ENCODE results near the gene C9.
"Not testable (repeated sequence)": the region's sequence is repeated elsewhere in the genome, so short reads cannot be mapped to it uniquely, and the experiment has no call there.

The C9 gene

GRCh38 chr5:39364367-39364766 lies at the start of gene C9:
Gene C9 (minus strand): TSS chr5:39364495. CDS start chr5:39364464, 31 bp downstream.
- no peak for DNase-seq (ENCODE audit: low read depth)

- DNase-seq (ENCODE audit: low read depth) = no peak
These were observed 49.5 kb upstream of the C9 start for GRCh38 chr5:39413771-39414170.

- no peak for DNase-seq (ENCODE audit: low read depth)
These were observed 48.6 kb upstream of the C9 start for GRCh38 chr5:39412721-39413394.

DNA sequence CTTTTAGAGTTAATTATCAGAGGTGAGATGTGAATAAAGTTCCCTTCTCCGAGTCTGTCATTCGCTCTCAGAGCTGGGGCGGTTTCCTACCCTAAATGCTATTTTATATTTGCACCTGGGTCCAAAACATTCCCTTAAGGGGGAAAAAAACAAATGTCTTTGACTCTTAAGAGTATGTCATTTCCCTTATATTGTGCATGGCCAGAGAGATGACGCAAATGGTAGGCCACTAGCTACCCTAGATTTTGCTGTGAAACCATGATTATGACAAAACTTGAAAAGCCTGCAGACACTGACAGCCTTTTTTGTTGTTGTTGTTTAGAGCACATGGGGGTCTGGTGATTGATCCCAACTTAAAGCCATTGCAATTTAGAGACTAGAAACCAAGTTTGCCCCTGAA lies 47.7 kb upstream of the C9 start:
- DNase-seq (ENCODE audit: low read depth) = no peak

- DNase-seq (ENCODE audit: low read depth) = no peak
These were observed 46.8 kb upstream of the C9 start for GRCh38 chr5:39411061-39411460.

- DNase-seq (ENCODE audit: low read depth) = no peak
These were observed 44.7 kb upstream of the C9 start for GRCh38 chr5:39409033-39409432.

GRCh38 chr5:39405083-39405843 lies 41.0 kb upstream of the C9 start:
- DNase-seq (ENCODE audit: low read depth) = no peak

- not testable (repeated sequence) for DNase-seq (ENCODE audit: low read depth)
These were observed 39.5 kb upstream of the C9 start for GRCh38 chr5:39403761-39404160.

- DNase-seq (ENCODE audit: low read depth) = not testable (repeated sequence)
These were observed 37.8 kb upstream of the C9 start for GRCh38 chr5:39402140-39402539.

GRCh38 chr5:39400713-39401578 lies 36.7 kb upstream of the C9 start:
- DNase-seq (ENCODE audit: low read depth) = no peak

GRCh38 chr5:39399135-39400036 lies 35.1 kb upstream of the C9 start:
- DNase-seq (ENCODE audit: low read depth) = no peak

DNA sequence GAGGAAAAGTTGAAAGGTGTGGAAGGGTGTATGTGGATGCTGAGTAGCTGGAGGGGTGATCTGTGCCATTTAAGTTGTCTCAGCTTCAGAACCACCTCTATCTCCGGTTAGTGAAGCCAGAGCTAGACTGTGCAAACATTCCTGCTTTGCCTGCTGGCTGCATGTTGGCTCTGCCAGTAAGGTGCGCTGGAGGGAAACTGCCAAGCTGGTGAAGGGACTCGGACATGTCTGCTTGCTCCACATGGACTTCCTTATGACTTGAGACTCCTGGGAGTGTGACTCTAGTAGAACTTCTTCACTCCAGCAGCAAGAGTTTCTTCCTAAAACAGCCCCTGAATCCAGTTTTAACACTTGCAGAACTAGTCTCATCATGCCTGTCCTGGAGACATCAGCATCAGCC lies 32.5 kb upstream of the C9 start:
- no peak for DNase-seq (ENCODE audit: low read depth)

GRCh38 chr5:39395521-39395920 lies 31.2 kb upstream of the C9 start:
- no peak for DNase-seq (ENCODE audit: low read depth)

- no peak for DNase-seq (ENCODE audit: low read depth)
These were observed 30.7 kb upstream of the C9 start for GRCh38 chr5:39394946-39395345.

- no peak for DNase-seq (ENCODE audit: low read depth)
These were observed 26.6 kb upstream of the C9 start for GRCh38 chr5:39390945-39391344.

- no peak for DNase-seq (ENCODE audit: low read depth)
These were observed 23.0 kb upstream of the C9 start for GRCh38 chr5:39387293-39387692.

GRCh38 chr5:39384271-39384670 lies 20.0 kb upstream of the C9 start:
- no peak for DNase-seq (ENCODE audit: low read depth)

GRCh38 chr5:39381376-39381775 lies 17.1 kb upstream of the C9 start:
- DNase-seq (ENCODE audit: low read depth) = no peak

DNA sequence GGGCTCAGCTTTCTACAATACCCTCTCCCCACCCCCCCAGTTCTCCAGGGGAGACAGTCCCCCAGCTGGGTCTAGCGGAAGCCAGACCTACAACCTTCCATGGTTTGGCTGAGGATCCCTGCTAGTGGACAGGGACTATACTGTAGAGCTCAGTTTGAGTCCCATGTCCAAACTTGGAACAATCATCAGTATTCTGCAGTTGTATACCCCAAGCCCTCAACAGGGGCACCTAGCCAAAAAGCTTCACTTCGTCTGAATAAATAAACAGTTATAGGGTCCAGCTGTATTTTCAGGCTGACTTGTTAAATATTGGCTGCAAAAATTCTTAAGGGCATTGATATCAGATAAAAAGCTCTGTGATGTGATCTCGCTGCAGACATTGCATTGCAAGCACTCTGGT lies 15.4 kb upstream of the C9 start:
- no peak for DNase-seq (ENCODE audit: low read depth)

DNA sequence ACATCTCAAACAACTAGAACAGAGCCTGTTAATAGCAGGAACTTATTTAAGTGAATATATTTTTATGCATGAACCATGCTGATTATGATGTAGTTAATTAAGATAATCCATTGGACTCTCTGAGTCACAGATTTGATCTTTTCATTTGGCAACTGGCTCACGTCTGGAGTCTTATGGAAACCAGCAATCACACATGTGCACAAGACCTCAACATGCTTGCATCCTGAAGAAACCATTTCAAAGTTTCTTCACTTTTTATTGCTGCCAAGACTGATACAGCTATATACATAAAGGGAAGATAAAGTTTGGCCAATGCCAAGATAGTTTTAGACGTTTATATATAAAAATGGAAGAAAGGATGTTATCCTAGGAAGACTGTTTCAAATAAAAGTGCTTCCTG lies 13.3 kb upstream of the C9 start:
- no peak for DNase-seq (ENCODE audit: low read depth)

- DNase-seq (ENCODE audit: low read depth) = no peak
These were observed 12.0 kb upstream of the C9 start for GRCh38 chr5:39376293-39376714.

DNA sequence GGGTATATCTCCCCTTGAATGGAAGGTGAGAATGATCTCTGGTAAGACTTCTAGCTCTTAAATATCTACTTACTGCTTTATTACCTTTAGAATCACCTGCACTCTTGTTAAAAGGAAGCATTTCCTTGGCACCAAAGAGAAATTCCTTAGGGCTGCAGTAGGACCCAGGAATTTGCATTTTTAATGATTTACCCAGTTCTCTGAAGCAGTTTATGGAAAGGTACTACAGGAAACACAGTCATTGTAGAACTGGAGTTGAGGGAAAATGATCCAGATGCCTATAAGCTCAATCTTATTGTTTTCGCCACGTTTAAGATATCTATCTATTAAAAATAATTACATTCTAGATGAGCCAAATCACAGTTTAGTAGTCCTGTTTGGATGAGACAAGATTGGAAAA lies 9.5 kb upstream of the C9 start:
- DNase-seq (ENCODE audit: low read depth) = no peak
